ENCODE measurements around the gene CCT8. TPM values are rescaled to one million over a fixed set of nuclear protein-coding genes. Genes with fewer than 3 reads are reported as not detected.
"Not testable (repeated sequence)": the region's sequence is repeated elsewhere in the genome, so short reads cannot be mapped to it uniquely, and the experiment has no call there.

CCT8 gene
- total RNA-seq, 1 donor, result 120 TPM

GRCh38 chr21:29084372-29084771, 10.9 kb upstream of the CCT8 start:
- Histone ChIP-seq H3K4me1 (ENCODE audit: insufficient read depth, low read length) (peaks cover 37% of the 10 kb centered on the region), H3K27me3 (ENCODE audit: insufficient read depth, low read length) (no peaks in the 10 kb centered on the region), H3K4me3 (ENCODE audit: low read length) (no peak overlapping the region)

GRCh38 chr21:29083306-29083705, 9.9 kb upstream of the CCT8 start:
- Histone ChIP-seq H3K4me1 (ENCODE audit: insufficient read depth, low read length) (peaks cover 43% of the 10 kb centered on the region), H3K9me3 (ENCODE audit: low read depth, low read length) (no peaks in the 10 kb centered on the region), H3K4me3 (ENCODE audit: low read length) (no peak overlapping the region), H3K27me3 (ENCODE audit: insufficient read depth, low read length) (no peaks in the 10 kb centered on the region)

More at GRCh38 chr21:29084372-29084771, 10.9 kb upstream of the CCT8 start:
- no peaks in the 10 kb centered on the region for H3K9me3 ChIP-seq (ENCODE audit: low read depth, low read length)

GRCh38 chr21:29082046-29082815, 8.8 kb upstream of the CCT8 start:
- Histone ChIP-seq H3K9me3 (ENCODE audit: low read depth, low read length) (no peaks in the 10 kb centered on the region), H3K4me3 (ENCODE audit: low read length) (no peak overlapping the region), H3K27me3 (ENCODE audit: insufficient read depth, low read length) (no peaks in the 10 kb centered on the region), H3K4me1 (ENCODE audit: insufficient read depth, low read length) (peaks cover 48% of the 10 kb centered on the region)

- Histone ChIP-seq H3K4me3 (ENCODE audit: low read length) (no peak overlapping the region), H3K4me1 (ENCODE audit: insufficient read depth, low read length) (peaks cover 58% of the 10 kb centered on the region), H3K9me3 (ENCODE audit: low read depth, low read length) (no peaks in the 10 kb centered on the region), H3K27me3 (ENCODE audit: insufficient read depth, low read length) (no peaks in the 10 kb centered on the region)
Measured at GRCh38 chr21:29080454-29080941, 7.0 kb upstream of the CCT8 start.

- Histone ChIP-seq H3K27me3 (ENCODE audit: insufficient read depth, low read length) (no peaks in the 10 kb centered on the region), H3K4me3 (ENCODE audit: low read length) (no peak overlapping the region), H3K4me1 (ENCODE audit: insufficient read depth, low read length) (peaks cover 63% of the 10 kb centered on the region), H3K9me3 (ENCODE audit: low read depth, low read length) (no peaks in the 10 kb centered on the region)
Measured at GRCh38 chr21:29078869-29079767, 5.7 kb upstream of the CCT8 start.

- peak overlapping the region; percentile 44 for H3K4me3 ChIP-seq (ENCODE audit: low read length)
- H3K4me1 ChIP-seq (ENCODE audit: insufficient read depth, low read length), result peaks cover 63% of the 10 kb centered on the region
- no peaks in the 10 kb centered on the region for H3K9me3 ChIP-seq (ENCODE audit: low read depth, low read length)
- no peaks in the 10 kb centered on the region for H3K27me3 ChIP-seq (ENCODE audit: insufficient read depth, low read length)
Measured at GRCh38 chr21:29077651-29078090, 4.2 kb upstream of the CCT8 start.

GRCh38 chr21:29076731-29077640, 3.5 kb upstream of the CCT8 start:
- H3K9me3 ChIP-seq (ENCODE audit: low read depth, low read length); H3K27me3 ChIP-seq (ENCODE audit: insufficient read depth, low read length): not testable (repeated sequence)
- Histone ChIP-seq H3K4me1 (ENCODE audit: insufficient read depth, low read length) (peaks cover 61% of the 10 kb centered on the region), H3K4me3 (ENCODE audit: low read length) (peak overlapping the region; percentile 44)

GRCh38 chr21:29075706-29076466, 2.4 kb upstream of the CCT8 start:
- no peaks in the 10 kb centered on the region for H3K9me3 ChIP-seq (ENCODE audit: low read depth, low read length)
- peaks cover 61% of the 10 kb centered on the region for H3K4me1 ChIP-seq (ENCODE audit: insufficient read depth, low read length)
- peak overlapping the region; percentile 15 for H3K4me3 ChIP-seq (ENCODE audit: low read length)
- no peaks in the 10 kb centered on the region for H3K27me3 ChIP-seq (ENCODE audit: insufficient read depth, low read length)

- Histone ChIP-seq H3K27me3 (ENCODE audit: insufficient read depth, low read length) (no peaks in the 10 kb centered on the region), H3K4me1 (ENCODE audit: insufficient read depth, low read length) (peaks cover 50% of the 10 kb centered on the region), H3K4me3 (ENCODE audit: low read length) (no peak overlapping the region), H3K9me3 (ENCODE audit: low read depth, low read length) (no peaks in the 10 kb centered on the region)
Measured at GRCh38 chr21:29074783-29075182, 1.3 kb upstream of the CCT8 start.

GRCh38 chr21:29074007-29074376, 544 bp upstream of the CCT8 start:
- no peaks in the 10 kb centered on the region for H3K27me3 ChIP-seq (ENCODE audit: insufficient read depth, low read length)

GRCh38 chr21:29072873-29073221, 601 bp downstream of the CCT8 start:
- Histone ChIP-seq H3K27me3 (ENCODE audit: insufficient read depth, low read length) (no peaks in the 10 kb centered on the region), H3K9me3 (ENCODE audit: low read depth, low read length) (no peaks in the 10 kb centered on the region), H3K4me3 (ENCODE audit: low read length) (peak overlapping the region; percentile 64), H3K4me1 (ENCODE audit: insufficient read depth, low read length) (peaks cover 33% of the 10 kb centered on the region)

More at GRCh38 chr21:29074007-29074376, 544 bp upstream of the CCT8 start:
- Histone ChIP-seq H3K4me1 (ENCODE audit: insufficient read depth, low read length) (peaks cover 42% of the 10 kb centered on the region), H3K4me3 (ENCODE audit: low read length) (peak overlapping the region; percentile 64), H3K9me3 (ENCODE audit: low read depth, low read length) (no peaks in the 10 kb centered on the region)

GRCh38 chr21:29064850-29065481, 8.5 kb downstream of the CCT8 start:
- Histone ChIP-seq H3K9me3 (ENCODE audit: low read depth, low read length) (no peaks in the 10 kb centered on the region), H3K4me1 (ENCODE audit: insufficient read depth, low read length) (peaks cover 6% of the 10 kb centered on the region), H3K27me3 (ENCODE audit: insufficient read depth, low read length) (no peaks in the 10 kb centered on the region), H3K4me3 (ENCODE audit: low read length) (no peak overlapping the region)

- Histone ChIP-seq H3K9me3 (ENCODE audit: low read depth, low read length) (no peaks in the 10 kb centered on the region), H3K27me3 (ENCODE audit: insufficient read depth, low read length) (no peaks in the 10 kb centered on the region), H3K4me3 (ENCODE audit: low read length) (no peak overlapping the region)
Measured at GRCh38 chr21:29056538-29057050, 16.9 kb downstream of the CCT8 start.

More at GRCh38 chr21:29056538-29057050, 16.9 kb downstream of the CCT8 start:
- no peaks in the 10 kb centered on the region for H3K4me1 ChIP-seq (ENCODE audit: insufficient read depth, low read length)

Data from mononuclear cell (primary cell).